HG03460 (cell line): Measurements from ENCODE around the gene TMEM18.

Experiments used
- ATAC-seq: cut with Tn5 transposase; IDR thresholded peaks from one replicate; pipeline ENCODE4 v1.9.1; 2021; ENCODE audit not compliant: unreplicated experiment

The TMEM18 gene

GRCh38 chr2:653645-654425 is 23.4 kb downstream of the TMEM18 start:
- ATAC-seq, result no peak

- ATAC-seq, result no peak
Observed at GRCh38 chr2:652881-653480, 24.2 kb downstream of the TMEM18 start.

GRCh38 chr2:651951-652373 is 25.2 kb downstream of the TMEM18 start:
- ATAC-seq, result no peak

- no peak for ATAC-seq
Observed at GRCh38 chr2:650343-651310, 26.6 kb downstream of the TMEM18 start.

GRCh38 chr2:649426-650342 is 27.5 kb downstream of the TMEM18 start:
- ATAC-seq, result no peak

DNA sequence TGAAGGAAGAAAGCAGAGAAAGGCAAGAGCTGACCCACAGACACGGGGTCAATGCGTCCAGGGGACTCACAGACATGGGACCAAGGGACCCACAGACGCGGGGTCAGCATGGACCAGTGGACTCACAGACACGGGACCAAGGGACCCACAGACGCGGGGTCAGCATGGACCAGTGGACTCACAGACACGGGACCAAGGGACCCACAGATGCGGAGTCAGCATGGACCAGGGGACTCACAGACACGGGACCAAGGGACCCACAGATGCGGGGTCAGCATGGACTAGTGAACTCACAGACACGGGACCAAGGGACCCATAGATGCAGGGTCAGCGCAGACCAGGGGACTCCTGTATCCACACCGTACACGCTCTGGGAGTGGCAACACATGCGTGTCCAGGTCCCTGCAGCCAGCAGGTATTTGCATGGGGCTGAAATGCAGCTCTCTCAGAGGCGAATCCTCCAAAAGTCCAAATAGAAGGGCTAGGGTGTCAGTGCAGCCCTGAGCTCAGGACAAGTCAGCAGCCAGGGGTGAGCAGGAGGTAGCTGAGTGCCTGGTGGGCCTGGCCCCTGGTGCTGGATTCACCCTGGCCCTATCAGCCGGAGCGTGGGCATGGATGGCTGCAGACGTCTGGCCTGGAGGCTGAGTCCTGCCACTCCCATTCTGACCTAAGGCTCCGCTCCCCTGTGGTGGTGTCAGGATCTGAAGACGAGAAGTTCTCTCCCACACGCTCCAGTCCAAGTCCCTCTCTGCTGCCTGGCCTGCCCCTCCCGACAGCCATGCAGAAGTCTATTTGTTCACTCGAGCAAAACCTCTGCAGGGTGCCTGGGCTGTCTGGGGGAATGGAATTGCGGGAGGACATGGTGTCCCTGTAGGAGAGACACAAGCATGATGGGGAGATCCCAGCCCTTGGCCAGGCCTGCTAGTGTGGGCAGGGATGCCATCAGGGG is 28.5 kb downstream of the TMEM18 start:
- ATAC-seq, result no peak

DNA sequence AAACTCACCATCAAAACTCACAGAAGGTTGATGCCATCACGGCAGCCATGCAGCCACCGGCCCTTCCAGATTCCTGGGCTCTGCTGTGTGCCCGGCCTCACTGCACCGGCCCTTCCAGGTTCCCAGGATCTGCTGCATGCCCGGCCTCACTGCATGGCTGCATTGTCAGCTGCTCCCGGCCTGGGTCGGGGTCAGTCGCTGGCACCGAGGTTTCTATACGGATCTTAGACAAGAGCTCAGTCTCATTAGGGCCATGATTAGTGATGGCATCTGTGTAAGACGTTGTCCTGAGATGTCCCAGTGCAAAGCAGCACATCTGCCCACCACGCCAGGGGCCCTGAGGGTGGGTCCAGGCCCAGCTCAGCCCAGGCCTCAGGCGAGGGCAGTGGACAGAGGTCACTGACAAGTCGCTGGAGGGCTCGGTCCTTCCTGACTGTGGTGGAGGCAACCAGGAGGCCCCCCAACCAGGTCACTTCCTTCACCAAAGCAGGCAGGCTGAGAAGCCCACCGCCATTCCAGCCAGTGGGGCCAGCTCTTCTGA is 29.4 kb downstream of the TMEM18 start:
- ATAC-seq, result no peak

DNA sequence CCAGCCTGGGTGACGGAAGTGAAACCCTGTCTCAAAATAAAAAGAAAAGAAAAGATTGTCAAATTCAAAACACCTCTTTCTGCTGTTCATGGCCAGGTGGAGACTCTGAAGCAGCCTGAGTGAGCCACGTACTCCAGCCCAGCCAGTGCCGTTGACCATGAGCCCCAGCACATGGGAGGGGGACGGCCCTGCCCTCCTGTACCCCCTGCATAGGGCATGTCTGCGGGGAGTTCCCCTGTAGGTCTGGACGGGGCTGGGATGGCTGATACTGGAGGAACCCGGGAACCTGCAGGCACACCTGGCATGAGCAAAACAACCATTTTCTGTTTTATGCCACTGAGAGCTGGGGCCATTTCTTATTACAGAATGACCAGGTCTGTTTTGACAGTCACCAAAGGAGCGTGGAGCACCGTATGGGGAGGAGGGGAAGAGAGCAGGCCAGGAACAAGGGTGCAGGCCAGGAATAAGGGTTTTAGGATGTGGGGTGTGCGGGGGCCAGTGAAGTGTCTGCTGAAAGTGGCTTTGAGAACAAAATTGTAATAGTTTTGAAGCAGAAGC is 30.1 kb downstream of the TMEM18 start:
- ATAC-seq, result no peak

DNA sequence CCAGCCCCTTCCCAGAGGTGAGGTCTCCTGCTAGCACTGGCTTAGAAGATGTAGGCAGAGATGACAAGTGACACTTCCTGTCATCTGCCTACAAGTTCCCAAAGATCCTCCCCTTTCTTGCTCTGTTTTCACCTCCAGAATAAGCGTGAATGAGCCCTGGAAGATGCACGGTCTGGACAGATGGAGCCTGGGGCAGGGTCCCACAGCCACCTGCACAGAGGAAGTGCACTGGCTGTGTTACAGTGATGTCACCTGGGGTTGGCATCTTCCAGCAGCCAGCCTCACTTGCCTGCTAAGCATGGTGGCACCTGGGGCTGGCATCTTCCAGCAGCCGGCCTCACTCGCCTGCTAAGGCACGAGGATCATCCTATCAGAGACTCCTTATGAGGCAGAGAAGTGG is 32.3 kb downstream of the TMEM18 start:
- ATAC-seq, result no peak

DNA sequence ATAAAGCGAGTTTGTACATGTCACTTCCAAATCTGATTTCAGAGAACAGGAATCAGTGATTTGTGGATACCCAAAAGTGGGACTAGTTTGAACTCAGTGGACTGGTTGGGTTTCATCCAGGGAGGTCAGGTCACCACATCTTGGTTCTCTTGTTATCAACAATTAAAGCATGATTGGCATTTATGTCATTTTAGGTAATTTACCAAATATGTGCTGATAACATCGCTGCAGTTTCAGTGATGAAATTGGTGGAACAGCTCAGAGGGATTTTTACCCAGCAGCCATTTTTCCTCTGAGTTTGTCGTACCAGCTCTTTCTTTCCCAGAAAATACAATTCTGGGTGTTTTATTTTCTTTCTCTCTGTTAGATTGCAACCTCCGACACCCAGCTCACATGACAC is 33.4 kb downstream of the TMEM18 start:
- ATAC-seq, result no peak

- ATAC-seq, result no peak
Observed at GRCh38 chr2:643334-643733, 33.9 kb downstream of the TMEM18 start.

DNA sequence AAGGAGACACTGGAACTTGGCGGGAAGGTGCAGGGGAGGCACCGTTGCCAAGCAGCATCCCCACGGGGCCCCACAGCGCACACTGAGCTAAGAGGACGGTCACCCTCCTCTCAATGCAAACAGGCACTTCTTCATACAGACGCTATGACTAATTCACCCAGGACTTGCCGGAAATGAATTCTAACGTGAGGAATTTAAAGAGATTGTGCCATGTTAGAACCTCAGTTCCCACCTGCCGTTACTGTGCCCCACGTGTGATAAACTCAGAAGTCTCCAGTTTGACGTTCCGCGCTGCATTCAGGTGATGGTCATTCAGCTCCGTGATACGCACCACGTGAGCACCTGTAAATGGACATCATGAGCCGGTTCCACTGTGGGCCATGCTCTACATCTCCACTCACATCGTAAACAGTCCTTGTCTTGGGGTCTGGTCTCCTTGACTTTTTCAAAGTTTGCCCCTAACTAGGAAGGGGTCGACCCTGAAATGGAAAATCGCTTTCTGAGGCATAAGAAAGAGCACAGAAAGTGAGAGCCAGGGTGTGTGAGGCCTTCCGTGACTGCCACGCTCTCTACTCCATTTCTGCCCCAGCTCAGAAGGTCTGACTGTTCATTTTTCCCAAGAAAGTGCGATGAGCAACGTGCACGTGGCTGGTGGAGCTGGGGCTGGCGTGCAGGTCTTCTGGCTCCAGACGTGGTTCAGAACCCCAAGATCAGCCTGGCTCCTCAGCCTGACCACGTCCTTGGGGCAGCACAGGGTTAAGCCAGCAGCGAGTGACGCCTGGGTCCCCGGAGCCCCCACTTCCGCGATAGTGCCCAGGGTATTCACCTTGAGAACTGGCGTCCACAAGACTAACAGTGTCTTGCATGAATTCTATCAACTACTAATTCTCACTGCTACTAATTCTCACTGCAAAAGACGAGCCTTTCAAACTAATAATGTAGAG is 35.1 kb downstream of the TMEM18 start:
- no peak for ATAC-seq

GRCh38 chr2:641164-641871 is 35.9 kb downstream of the TMEM18 start:
- ATAC-seq, result no peak

DNA sequence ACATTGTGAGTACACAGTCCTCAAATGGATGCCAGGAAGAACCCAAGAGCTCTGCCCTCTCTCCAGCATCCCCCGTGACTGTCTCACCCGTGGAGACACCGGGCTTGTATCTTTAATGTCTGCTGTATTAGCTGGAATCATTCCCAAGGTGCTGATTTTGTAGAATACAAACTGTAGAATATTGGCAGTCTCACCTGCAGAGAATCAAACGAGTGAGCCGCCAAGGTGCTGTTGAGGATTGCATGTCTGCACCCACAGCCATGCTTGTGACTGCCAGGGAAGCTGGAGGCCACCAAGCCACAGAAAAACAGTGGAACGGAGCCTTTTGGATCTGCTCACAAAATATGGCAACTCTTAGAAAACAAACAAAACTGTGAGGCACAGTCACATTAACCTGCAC is 37.5 kb downstream of the TMEM18 start:
- ATAC-seq, result no peak

DNA sequence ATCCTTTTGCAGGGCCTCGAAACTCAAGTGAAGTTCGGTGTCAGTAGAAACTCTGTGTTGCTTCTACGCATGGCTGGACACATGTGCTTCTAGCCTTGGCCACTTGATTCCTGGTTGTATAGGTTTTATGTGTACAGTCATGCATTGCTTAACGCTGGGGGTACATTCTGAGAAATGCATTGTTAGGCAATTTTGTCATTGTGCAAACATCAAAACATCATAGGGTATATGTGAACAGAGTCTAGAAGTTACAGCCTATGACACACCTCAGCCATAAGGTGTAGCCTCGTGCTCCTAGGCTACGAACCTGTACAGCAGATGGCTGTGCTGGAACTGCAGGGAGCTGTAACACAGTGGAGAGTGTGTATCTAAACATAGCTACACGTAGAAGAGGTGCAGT is 39.4 kb downstream of the TMEM18 start:
- ATAC-seq, result no peak

DNA sequence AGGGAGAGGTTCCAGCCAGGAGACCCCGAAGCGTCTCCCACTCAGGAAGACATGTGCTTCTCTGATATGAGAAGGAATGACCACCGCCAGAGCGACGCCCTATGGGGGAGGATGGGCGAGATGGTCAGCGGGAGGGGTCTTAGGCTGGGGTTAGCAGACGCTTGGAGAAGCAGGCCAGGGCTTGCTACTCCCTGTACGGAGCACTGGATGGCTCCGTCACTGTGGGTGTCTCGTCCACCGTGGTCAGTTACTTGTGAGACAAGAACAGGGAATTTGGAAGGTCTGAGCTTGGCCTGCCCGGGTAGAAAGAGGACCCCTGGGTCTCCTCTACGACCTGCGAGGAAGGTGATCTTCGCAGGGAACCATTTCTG is 39.8 kb downstream of the TMEM18 start:
- no peak for ATAC-seq
